Neuron (in vitro differentiated cells): ENCODE results near the gene CCDC88C.

ENCODE experiments used
- H2AFZ ChIP-seq: one replicate; pipeline ENCODE4 v1.6.1; 2013; ENCODE audit warnings: low read depth, mild to moderate bottlenecking, inconsistent platforms, low read length, moderate library complexity
- H3K27me3 ChIP-seq: one replicate; pipeline ENCODE4 v1.6.1; 2013; ENCODE audit warnings: low read length; ENCODE audit not compliant: insufficient read depth
- H3K36me3 ChIP-seq: one replicate; pipeline ENCODE4 v1.6.1; 2013; ENCODE audit warnings: low read length; ENCODE audit not compliant: insufficient read depth
- H3K4me1 ChIP-seq: one replicate; pipeline ENCODE4 v1.6.1; 2013; ENCODE audit warnings: low read length; ENCODE audit not compliant: insufficient read depth
- H3K4me3 ChIP-seq: 2 replicates; pipeline ENCODE4 v1.5.1; 2013; ENCODE audit warnings: mild to moderate bottlenecking, low read length, moderate library complexity
- H3K9me3 ChIP-seq: one replicate; pipeline ENCODE4 v1.6.1; 2013; ENCODE audit warnings: low read length

Gene CCDC88C

GRCh38 chr14:91332986-91333649 is 84.5 kb downstream of the CCDC88C start:
- no peak overlapping the region for H3K4me3 ChIP-seq
- no peaks in the 10 kb centered on the region for H3K9me3 ChIP-seq
- no peaks in the 10 kb centered on the region for H3K4me1 ChIP-seq
- H2AFZ ChIP-seq, result no peak overlapping the region
- no peaks in the 10 kb centered on the region for H3K27me3 ChIP-seq
- peaks cover 45% of the 10 kb centered on the region for H3K36me3 ChIP-seq

GRCh38 chr14:91332171-91332985 is 85.2 kb downstream of the CCDC88C start:
- H3K36me3 ChIP-seq, result peaks cover 38% of the 10 kb centered on the region
- no peaks in the 10 kb centered on the region for H3K9me3 ChIP-seq
- no peaks in the 10 kb centered on the region for H3K4me1 ChIP-seq
- H3K27me3 ChIP-seq, result no peaks in the 10 kb centered on the region
- no peak overlapping the region for H3K4me3 ChIP-seq
- H2AFZ ChIP-seq, result no peak overlapping the region

- no peak overlapping the region for H2AFZ ChIP-seq
- H3K36me3 ChIP-seq, result peaks cover 36% of the 10 kb centered on the region
- H3K4me3 ChIP-seq, result no peak overlapping the region
- H3K4me1 ChIP-seq, result no peaks in the 10 kb centered on the region
- H3K9me3 ChIP-seq, result no peaks in the 10 kb centered on the region
- no peaks in the 10 kb centered on the region for H3K27me3 ChIP-seq
These were observed 85.9 kb downstream of the CCDC88C start for GRCh38 chr14:91331721-91332120.

- no peaks in the 10 kb centered on the region for H3K9me3 ChIP-seq
- no peak overlapping the region for H2AFZ ChIP-seq
- no peaks in the 10 kb centered on the region for H3K27me3 ChIP-seq
These were observed 86.8 kb downstream of the CCDC88C start for GRCh38 chr14:91330856-91331255.

GRCh38 chr14:91330096-91330696 is 87.4 kb downstream of the CCDC88C start:
- H2AFZ ChIP-seq, result no peak overlapping the region
- no peaks in the 10 kb centered on the region for H3K27me3 ChIP-seq
- no peak overlapping the region for H3K4me3 ChIP-seq
- no peaks in the 10 kb centered on the region for H3K4me1 ChIP-seq
- peaks cover 24% of the 10 kb centered on the region for H3K36me3 ChIP-seq
- H3K9me3 ChIP-seq, result no peaks in the 10 kb centered on the region

More at GRCh38 chr14:91330856-91331255, 86.8 kb downstream of the CCDC88C start:
- H3K4me1 ChIP-seq, result no peaks in the 10 kb centered on the region
- H3K36me3 ChIP-seq, result peaks cover 28% of the 10 kb centered on the region
- no peak overlapping the region for H3K4me3 ChIP-seq

GRCh38 chr14:91329486-91330014 is 88.1 kb downstream of the CCDC88C start:
- peaks cover 23% of the 10 kb centered on the region for H3K36me3 ChIP-seq
- no peak overlapping the region for H2AFZ ChIP-seq
- no peaks in the 10 kb centered on the region for H3K27me3 ChIP-seq
- no peaks in the 10 kb centered on the region for H3K4me1 ChIP-seq
- no peak overlapping the region for H3K4me3 ChIP-seq
- no peaks in the 10 kb centered on the region for H3K9me3 ChIP-seq

- no peaks in the 10 kb centered on the region for H3K9me3 ChIP-seq
- H3K4me1 ChIP-seq, result no peaks in the 10 kb centered on the region
- peaks cover 16% of the 10 kb centered on the region for H3K36me3 ChIP-seq
- H2AFZ ChIP-seq, result no peak overlapping the region
- H3K27me3 ChIP-seq, result no peaks in the 10 kb centered on the region
- H3K4me3 ChIP-seq, result no peak overlapping the region
These were observed 89.1 kb downstream of the CCDC88C start for GRCh38 chr14:91328313-91329050.

- H3K4me1 ChIP-seq, result no peaks in the 10 kb centered on the region
- H3K9me3 ChIP-seq, result no peaks in the 10 kb centered on the region
- H3K4me3 ChIP-seq, result no peak overlapping the region
- H2AFZ ChIP-seq, result no peak overlapping the region
- H3K36me3 ChIP-seq, result peaks cover 12% of the 10 kb centered on the region
- H3K27me3 ChIP-seq, result no peaks in the 10 kb centered on the region
These were observed 89.8 kb downstream of the CCDC88C start for GRCh38 chr14:91327661-91328312.

- Histone ChIP-seq H3K36me3 (peaks cover 13% of the 10 kb centered on the region), H3K9me3 (no peaks in the 10 kb centered on the region), H3K4me3 (no peak overlapping the region), H3K27me3 (no peaks in the 10 kb centered on the region), H2AFZ (no peak overlapping the region), H3K4me1 (no peaks in the 10 kb centered on the region)
These were observed 90.4 kb downstream of the CCDC88C start for GRCh38 chr14:91327250-91327595.

- no peak overlapping the region for H3K4me3 ChIP-seq
- H3K27me3 ChIP-seq, result no peaks in the 10 kb centered on the region
- no peaks in the 10 kb centered on the region for H3K9me3 ChIP-seq
- peaks cover 16% of the 10 kb centered on the region for H3K36me3 ChIP-seq
- no peak overlapping the region for H2AFZ ChIP-seq
- no peaks in the 10 kb centered on the region for H3K4me1 ChIP-seq
These were observed 90.9 kb downstream of the CCDC88C start for GRCh38 chr14:91326514-91327249.

- no peaks in the 10 kb centered on the region for H3K9me3 ChIP-seq
- H3K27me3 ChIP-seq, result no peaks in the 10 kb centered on the region
- no peaks in the 10 kb centered on the region for H3K4me1 ChIP-seq
- H3K4me3 ChIP-seq, result no peak overlapping the region
- H3K36me3 ChIP-seq, result peaks cover 33% of the 10 kb centered on the region
- no peak overlapping the region for H2AFZ ChIP-seq
These were observed 92.7 kb downstream of the CCDC88C start for GRCh38 chr14:91324606-91325575.
